ENCODE measurements around the gene ATP4A.

DNA sequence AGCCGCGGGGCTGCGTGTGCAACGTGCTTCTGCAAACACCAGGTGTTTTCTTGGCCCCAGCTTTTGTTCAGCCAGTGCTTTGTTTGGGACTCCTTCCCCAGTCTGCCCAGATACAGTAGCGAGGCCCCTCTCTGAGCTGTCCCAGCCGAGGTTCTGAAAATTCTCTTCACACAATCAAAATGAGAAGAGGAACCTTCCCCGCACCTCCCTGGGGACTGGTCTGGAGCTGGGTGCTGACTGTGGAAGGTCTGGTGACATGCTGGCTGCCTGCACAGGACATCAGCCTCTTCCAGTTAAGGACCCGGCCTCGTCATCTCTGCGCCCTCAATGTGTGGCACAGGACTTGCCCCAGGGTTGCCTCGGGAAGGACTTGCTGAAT, 4.2 kb downstream of the ATP4A start:
- TF ChIP-seq, protein P1, sequence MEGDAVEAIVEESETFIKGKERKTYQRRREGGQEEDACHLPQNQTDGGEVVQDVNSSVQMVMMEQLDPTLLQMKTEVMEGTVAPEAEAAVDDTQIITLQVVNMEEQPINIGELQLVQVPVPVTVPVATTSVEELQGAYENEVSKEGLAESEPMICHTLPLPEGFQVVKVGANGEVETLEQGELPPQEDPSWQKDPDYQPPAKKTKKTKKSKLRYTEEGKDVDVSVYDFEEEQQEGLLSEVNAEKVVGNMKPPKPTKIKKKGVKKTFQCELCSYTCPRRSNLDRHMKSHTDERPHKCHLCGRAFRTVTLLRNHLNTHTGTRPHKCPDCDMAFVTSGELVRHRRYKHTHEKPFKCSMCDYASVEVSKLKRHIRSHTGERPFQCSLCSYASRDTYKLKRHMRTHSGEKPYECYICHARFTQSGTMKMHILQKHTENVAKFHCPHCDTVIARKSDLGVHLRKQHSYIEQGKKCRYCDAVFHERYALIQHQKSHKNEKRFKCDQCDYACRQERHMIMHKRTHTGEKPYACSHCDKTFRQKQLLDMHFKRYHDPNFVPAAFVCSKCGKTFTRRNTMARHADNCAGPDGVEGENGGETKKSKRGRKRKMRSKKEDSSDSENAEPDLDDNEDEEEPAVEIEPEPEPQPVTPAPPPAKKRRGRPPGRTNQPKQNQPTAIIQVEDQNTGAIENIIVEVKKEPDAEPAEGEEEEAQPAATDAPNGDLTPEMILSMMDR (IDR thresholded peaks at IDR 0.05): no peak
- no peak for TF ChIP-seq ZFX (IDR thresholded peaks at IDR 0.05; ENCODE audit: borderline replicate concordance)
